Transverse colon (tissue), 4 donors: ENCODE data around the gene ATP5PO. TPM values are rescaled to one million over a fixed set of nuclear protein-coding genes. Genes with fewer than 3 reads are reported as not detected.

Experiments used
- DNase-seq: peaks from one replicate; pipeline ENCODE4 v3.0.0-alpha.2; 2019
- H3K27ac ChIP-seq, 4 donors: fragments of 200-600 bp; sonication (generic); 2 replicates each; pipeline ENCODE4 v1.5.1; 2016 to 2018; ENCODE audit warnings: inconsistent platforms in 4 of 4
- H3K27me3 ChIP-seq: fragments of 200-600 bp; sonication (generic); 2 replicates; pipeline ENCODE4 v1.5.1; 2017; ENCODE audit warnings: inconsistent platforms
- H3K36me3 ChIP-seq, 4 donors: fragments of 200-600 bp; sonication (generic); 2 replicates each; pipeline ENCODE4 v1.5.1; 2017 to 2019; ENCODE audit warnings: inconsistent platforms in 4 of 4
- H3K4me1 ChIP-seq, 4 donors: fragments of 200-600 bp; sonication (generic); 2 replicates each; pipeline ENCODE4 v1.5.1; 2017 to 2020; ENCODE audit warnings: inconsistent platforms in 4 of 4
- H3K4me3 ChIP-seq, 4 donors: fragments of 200-600 bp; sonication (generic); 1 replicate in 1 of 4; 2 replicates in 3 of 4; pipeline versions ENCODE4 v1.5.1 to v1.6.1; 2017 to 2019; ENCODE audit warnings: inconsistent platforms in 4 of 4
- H3K9me3 ChIP-seq, 2 donors: fragments of 200-600 bp; sonication (generic); 2 replicates each; pipeline ENCODE4 v1.5.1; 2017 to 2019; ENCODE audit warnings: inconsistent platforms in 2 of 2
- EP300 ChIP-seq: sonication (generic); formaldehyde crosslinking; IDR thresholded peaks from one replicate; pipeline ENCODE4 v1.6.1; 2017; ENCODE audit warnings: antibody characterized with exemption, low read depth
- POLR2A ChIP-seq: fragments of 450-650 bp; IDR thresholded peaks from one replicate; pipeline ENCODE4 v1.6.1; 2016; ENCODE audit warnings: antibody characterized with exemption, mild to moderate bottlenecking, moderate library complexity
- POLR2AphosphoS5 ChIP-seq, 3 donors: sonication (generic); formaldehyde crosslinking; IDR thresholded peaks; one replicate each; pipeline ENCODE4 v1.6.1; 2016; ENCODE audit warnings: antibody characterized with exemption in 3 of 3
- WGBS, 2 donors: methylation state at CpG; one replicate each; pipeline ENCODE4 v1.1.5; 2018; ENCODE audit warnings: low coverage in 1 of 2; 5-methylcytosine and 5-hydroxymethylcytosine counted together
- in situ Hi-C, 4 donors: fragments of 200-750 bp; cut with MboI; loops; one replicate each; pipeline versions ENCODE4 v1.15.0 to v1.15.1; 2017; ENCODE audit warnings: low sequenced_read_pairs in 3 of 4, low pct_ligation_motif_present in 1 of 4, low pct_unique_long_range_greater_than_20kb in 1 of 4
- intact Hi-C: fragments of 100-400 bp; cut with DNase I; formaldehyde crosslinking; loops from one replicate; pipeline ENCODE4 v1.15.1; 2023; ENCODE audit warnings: low total_unique reads
- total RNA-seq, 4 donors: library from RNA; depleted of rRNA; stranded (reverse); fragments of >200 nt; gene quantifications; one replicate each; pipeline ENCODE4 v1.1.0, GENCODE V29; 2016
- TF ChIP-seq, protein P1 (sequence below), 5 experiments: fragments of 200-600 bp in 3 of 5; fragments of 450-650 bp in 2 of 5; sonication (generic) in 3 of 5; IDR thresholded peaks; 1 replicate in 2 of 5; 2 replicates in 3 of 5; pipeline ENCODE4 v1.5.1; 2016 to 2017; ENCODE audit warnings: antibody characterized with exemption in 5 of 5, inconsistent platforms in 3 of 5, mild to moderate bottlenecking in 2 of 5, moderate library complexity in 1 of 5

Gene ATP5PO
- total RNA-seq, 4 donors from 2014 or later, result 65.1 to 375 (median 193) TPM

DNA sequence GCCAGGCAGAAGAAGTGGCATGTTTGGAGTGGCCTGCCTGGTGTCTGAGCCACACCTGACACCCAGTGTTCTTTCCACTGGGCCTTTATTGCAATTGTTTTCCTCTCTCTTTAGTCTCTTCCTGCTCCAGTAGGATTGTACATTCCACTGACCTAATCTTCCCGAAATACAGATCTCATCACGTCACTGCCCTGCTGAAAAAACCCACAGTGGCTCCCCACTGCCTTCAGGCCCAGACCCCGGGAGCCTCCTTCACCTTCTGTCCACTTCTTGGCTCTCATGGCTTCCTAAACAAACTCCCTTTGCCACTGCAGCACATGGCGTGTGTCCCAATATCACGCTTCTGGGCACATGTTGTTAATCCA is 25.3 kb upstream of the ATP5PO start:
- DNase-seq, result no peak
- peaks cover 0 to 7% (median 2%) of the 10 kb centered on the region in 4 donors for H3K4me1 ChIP-seq
- in situ Hi-C loops (loop anchor here in 1 of 4 donors (25.0 kb wide), 1 partner anchor 271 kb away; no protein-coding TSS in a partner anchor), intact Hi-C loops (loop anchor here (5.0 kb wide), 1 partner anchor 261 kb away; no protein-coding TSS in a partner anchor)
- TF ChIP-seq EP300 (no peak), POLR2A (no peak), POLR2AphosphoS5 (IDR thresholded peaks at IDR 0.05) (peak in 1 of 3 donors; percentile 13)
- TF ChIP-seq, protein P1, sequence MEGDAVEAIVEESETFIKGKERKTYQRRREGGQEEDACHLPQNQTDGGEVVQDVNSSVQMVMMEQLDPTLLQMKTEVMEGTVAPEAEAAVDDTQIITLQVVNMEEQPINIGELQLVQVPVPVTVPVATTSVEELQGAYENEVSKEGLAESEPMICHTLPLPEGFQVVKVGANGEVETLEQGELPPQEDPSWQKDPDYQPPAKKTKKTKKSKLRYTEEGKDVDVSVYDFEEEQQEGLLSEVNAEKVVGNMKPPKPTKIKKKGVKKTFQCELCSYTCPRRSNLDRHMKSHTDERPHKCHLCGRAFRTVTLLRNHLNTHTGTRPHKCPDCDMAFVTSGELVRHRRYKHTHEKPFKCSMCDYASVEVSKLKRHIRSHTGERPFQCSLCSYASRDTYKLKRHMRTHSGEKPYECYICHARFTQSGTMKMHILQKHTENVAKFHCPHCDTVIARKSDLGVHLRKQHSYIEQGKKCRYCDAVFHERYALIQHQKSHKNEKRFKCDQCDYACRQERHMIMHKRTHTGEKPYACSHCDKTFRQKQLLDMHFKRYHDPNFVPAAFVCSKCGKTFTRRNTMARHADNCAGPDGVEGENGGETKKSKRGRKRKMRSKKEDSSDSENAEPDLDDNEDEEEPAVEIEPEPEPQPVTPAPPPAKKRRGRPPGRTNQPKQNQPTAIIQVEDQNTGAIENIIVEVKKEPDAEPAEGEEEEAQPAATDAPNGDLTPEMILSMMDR (IDR thresholded peaks at IDR 0.05), result no peak
- H3K27ac ChIP-seq, result peak overlapping the region; percentile 51 to 74 (median 64)
- no peaks in the 10 kb centered on the region for H3K9me3 ChIP-seq
- 67 to 82% methylated on average over 5 of the region's 5 CpGs for WGBS, 2 donors
- no peaks in the 10 kb centered on the region for H3K36me3 ChIP-seq
- no peaks in the 10 kb centered on the region for H3K27me3 ChIP-seq
- no peak overlapping the region for H3K4me3 ChIP-seq

DNA sequence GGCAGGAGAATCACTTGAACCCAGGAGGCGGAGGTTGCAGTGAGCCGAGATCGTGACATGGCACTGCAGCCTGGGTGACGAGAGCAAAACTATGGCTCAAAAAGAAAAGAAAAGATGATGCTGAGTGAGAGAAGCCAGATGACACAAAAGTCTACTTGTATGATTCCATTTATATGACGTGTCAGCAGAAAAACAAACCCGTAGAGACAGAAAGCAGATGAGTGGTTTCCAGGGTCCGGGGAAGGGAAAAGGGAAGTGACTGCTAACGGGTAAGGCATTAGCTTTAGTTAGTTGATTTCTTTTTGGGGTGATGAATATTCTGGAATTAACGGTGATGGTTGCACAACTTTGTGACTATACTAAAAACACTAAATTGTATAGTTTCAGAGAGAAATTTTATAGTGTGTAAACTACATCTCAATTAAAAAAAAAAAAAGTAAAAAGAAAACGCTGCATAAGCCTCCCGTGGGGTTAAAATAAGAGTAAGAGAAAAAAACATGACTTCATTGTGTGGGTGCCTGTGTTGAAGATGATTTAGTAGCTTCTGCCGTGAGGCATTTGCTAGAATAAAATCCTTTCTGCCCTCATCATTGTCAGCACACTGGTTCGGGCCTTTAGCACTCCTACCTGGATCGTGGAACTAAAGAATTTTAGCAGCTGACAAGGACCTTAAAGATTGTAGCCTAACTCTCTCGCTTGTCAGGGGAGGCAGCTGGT is 24.7 kb upstream of the ATP5PO start:
- intact Hi-C loops (loop anchor here (5.0 kb wide), 1 partner anchor 262 kb away; no protein-coding TSS in a partner anchor), in situ Hi-C loops (loop anchor here in 1 of 4 donors (25.0 kb wide), 1 partner anchor 272 kb away; no protein-coding TSS in a partner anchor)
- Histone ChIP-seq H3K27ac (peak overlapping the region; percentile 51 to 74 (median 64)), H3K9me3 (no peaks in the 10 kb centered on the region), H3K27me3 (no peaks in the 10 kb centered on the region), H3K4me3 (no peak overlapping the region), H3K36me3 (no peaks in the 10 kb centered on the region), H3K4me1 (peaks cover 0 to 7% (median 2%) of the 10 kb centered on the region in 4 donors)
- DNase-seq, result no peak
- TF ChIP-seq POLR2AphosphoS5 (IDR thresholded peaks at IDR 0.05), result peak; percentile 30 to 73 (median 42)
- TF ChIP-seq POLR2A, result no peak
- 47 to 74% methylated on average over 9 to 15 of the region's 15 CpGs for WGBS, 2 donors

DNA sequence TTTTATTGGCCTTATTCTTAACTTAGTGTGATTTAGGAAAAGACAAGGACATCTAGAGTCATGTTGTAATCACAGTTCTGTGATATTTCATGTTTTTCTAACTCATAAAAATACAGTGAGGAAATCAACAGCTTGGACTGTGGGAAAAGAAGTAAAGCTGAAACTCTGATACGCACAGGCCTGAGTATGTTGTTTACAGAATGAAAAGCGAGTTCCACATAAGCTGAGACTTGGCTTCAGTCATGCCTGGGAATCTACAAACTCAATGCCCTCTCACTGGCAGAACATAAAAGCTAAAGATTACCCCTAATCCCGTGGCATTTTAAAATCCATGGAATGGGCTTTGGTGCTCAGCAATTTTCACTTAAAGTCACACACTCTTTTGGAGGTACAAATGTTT is 23.6 kb upstream of the ATP5PO start:
- Histone ChIP-seq H3K27me3 (no peaks in the 10 kb centered on the region), H3K4me3 (no peak overlapping the region), H3K27ac (peak overlapping the region; percentile 51 to 74 (median 64)), H3K36me3 (no peaks in the 10 kb centered on the region), H3K4me1 (peaks cover 0 to 7% (median 2%) of the 10 kb centered on the region in 4 donors), H3K9me3 (no peaks in the 10 kb centered on the region)
- intact Hi-C loops (no loop called here), in situ Hi-C loops (loop anchor here in 1 of 4 donors (25.0 kb wide), 1 partner anchor 273 kb away; no protein-coding TSS in a partner anchor)
- WGBS, 2 donors, result 52% methylated on average over 3 of the region's 3 CpGs; no CpG with 5 or more reads in 1 of the 2 donors
- DNase-seq, result no peak
- TF ChIP-seq EP300 (no peak), POLR2AphosphoS5 (IDR thresholded peaks at IDR 0.05) (no peak), POLR2A (no peak)
- TF ChIP-seq, protein P1 (IDR thresholded peaks at IDR 0.05), result no peak

DNA sequence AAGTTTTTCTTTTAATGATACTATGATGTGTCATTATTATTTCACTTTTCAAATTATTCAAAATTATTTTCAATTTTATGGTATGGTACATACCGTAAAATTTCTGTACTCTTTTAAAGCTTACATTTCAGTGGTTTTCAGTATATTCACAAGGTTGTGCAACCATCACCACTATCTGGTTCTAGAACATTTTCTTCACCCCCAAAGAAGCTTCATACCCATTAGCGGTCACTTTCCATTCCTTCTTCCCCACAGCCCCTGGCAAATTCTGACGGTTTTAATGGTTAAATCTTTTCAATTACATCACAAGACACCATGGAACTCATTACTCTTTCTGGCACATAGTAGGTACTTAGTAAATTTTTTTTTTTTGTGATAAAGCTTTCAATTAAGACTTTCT is 22.8 kb upstream of the ATP5PO start:
- 77 to 87% methylated on average over 3 of the region's 3 CpGs for WGBS, 2 donors
- Histone ChIP-seq H3K27me3 (no peaks in the 10 kb centered on the region), H3K4me1 (peaks cover 0 to 7% (median 2%) of the 10 kb centered on the region in 4 donors), H3K36me3 (no peaks in the 10 kb centered on the region), H3K9me3 (no peaks in the 10 kb centered on the region), H3K4me3 (no peak overlapping the region), H3K27ac (peak overlapping the region in 3 of 4 donors; percentile 54 to 74 (median 73))
- in situ Hi-C loops (loop anchor here in 1 of 4 donors (25.0 kb wide), 1 partner anchor 274 kb away; no protein-coding TSS in a partner anchor), intact Hi-C loops (no loop called here)
- DNase-seq, result no peak
- TF ChIP-seq EP300 (no peak), POLR2AphosphoS5 (IDR thresholded peaks at IDR 0.05) (no peak), POLR2A (no peak)
- TF ChIP-seq, protein P1 (IDR thresholded peaks at IDR 0.05), result no peak
